DND-41 (cell line): Measurements from ENCODE around the gene TNFRSF14.

Experiments used
- ATAC-seq: fragments of 200-7000 bp; cut with Tn5 transposase; 3 replicates; pipeline ENCODE4 v1.9.1; 2021; ENCODE audit warnings: low read depth; ENCODE audit not compliant: insufficient read depth
- DNase-seq: peaks from one replicate; pipeline ENCODE4 v3.0.0-alpha.2; 2020
- H2AFZ ChIP-seq: 2 replicates; pipeline ENCODE4 v1.6.0; 2012; ENCODE audit warnings: low read depth, low read length
- H3K27ac ChIP-seq: 2 replicates; pipeline ENCODE4 v1.5.1; 2012; ENCODE audit warnings: low read length, inconsistent platforms
- H3K27me3 ChIP-seq: fragments of 200-600 bp; sonication (generic); 2 replicates; pipeline ENCODE4 v1.6.0; 2012; ENCODE audit warnings: low read length, mild to moderate bottlenecking, inconsistent platforms; ENCODE audit not compliant: insufficient read depth, poor library complexity
- H3K36me3 ChIP-seq: 2 replicates; pipeline ENCODE4 v1.5.1; 2012; ENCODE audit warnings: low read length, inconsistent platforms; ENCODE audit not compliant: insufficient read depth
- H3K4me1 ChIP-seq: 2 replicates; pipeline ENCODE4 v1.5.1; 2012; ENCODE audit warnings: mild to moderate bottlenecking, low read length; ENCODE audit not compliant: insufficient read depth
- H3K4me2 ChIP-seq: 2 replicates; pipeline ENCODE4 v1.6.0; 2012; ENCODE audit warnings: mild to moderate bottlenecking, moderate library complexity, low read length, inconsistent platforms; ENCODE audit not compliant: insufficient read depth
- H3K4me3 ChIP-seq, 2 experiments: fragments of 200-600 bp in 1 of 2; shearing (Covaris generic) in 1 of 2; 2 replicates each; pipeline ENCODE4 v1.5.1; 2012 to 2016; ENCODE audit warnings: inconsistent platforms in 2 of 2, low read length in 2 of 2, mild to moderate bottlenecking in 2 of 2, low read depth in 1 of 2, moderate library complexity in 1 of 2
- H3K79me2 ChIP-seq: 2 replicates; pipeline ENCODE4 v1.6.0; 2012; ENCODE audit warnings: low read length, inconsistent platforms; ENCODE audit not compliant: insufficient read depth
- H3K9ac ChIP-seq: 2 replicates; pipeline ENCODE4 v1.6.0; 2012; ENCODE audit warnings: low read depth, mild to moderate bottlenecking, inconsistent platforms, low read length, moderate library complexity
- H3K9me3 ChIP-seq: 2 replicates; pipeline ENCODE4 v1.5.1; 2012; ENCODE audit warnings: low read length, moderate library complexity, mild to moderate bottlenecking, inconsistent platforms; ENCODE audit not compliant: insufficient read depth, severe bottlenecking
- H4K20me1 ChIP-seq: 2 replicates; pipeline ENCODE4 v1.6.0; 2012; ENCODE audit warnings: low read length; ENCODE audit not compliant: insufficient read depth
- EZH2 ChIP-seq: IDR thresholded peaks from 3 replicates; pipeline ENCODE4 v1.6.1; 2012; ENCODE audit warnings: borderline replicate concordance, low read depth, mild to moderate bottlenecking, moderate library complexity, low read length, inconsistent platforms; ENCODE audit not compliant: severe bottlenecking
- TF ChIP-seq, protein P1 (sequence below): IDR thresholded peaks from 2 replicates; pipeline ENCODE4 v1.5.1; 2012; ENCODE audit warnings: borderline replicate concordance, low read length, moderate library complexity, mild to moderate bottlenecking; ENCODE audit not compliant: poor library complexity, severe bottlenecking; ENCODE audit errors: extremely low read depth

TNFRSF14 gene

DNA sequence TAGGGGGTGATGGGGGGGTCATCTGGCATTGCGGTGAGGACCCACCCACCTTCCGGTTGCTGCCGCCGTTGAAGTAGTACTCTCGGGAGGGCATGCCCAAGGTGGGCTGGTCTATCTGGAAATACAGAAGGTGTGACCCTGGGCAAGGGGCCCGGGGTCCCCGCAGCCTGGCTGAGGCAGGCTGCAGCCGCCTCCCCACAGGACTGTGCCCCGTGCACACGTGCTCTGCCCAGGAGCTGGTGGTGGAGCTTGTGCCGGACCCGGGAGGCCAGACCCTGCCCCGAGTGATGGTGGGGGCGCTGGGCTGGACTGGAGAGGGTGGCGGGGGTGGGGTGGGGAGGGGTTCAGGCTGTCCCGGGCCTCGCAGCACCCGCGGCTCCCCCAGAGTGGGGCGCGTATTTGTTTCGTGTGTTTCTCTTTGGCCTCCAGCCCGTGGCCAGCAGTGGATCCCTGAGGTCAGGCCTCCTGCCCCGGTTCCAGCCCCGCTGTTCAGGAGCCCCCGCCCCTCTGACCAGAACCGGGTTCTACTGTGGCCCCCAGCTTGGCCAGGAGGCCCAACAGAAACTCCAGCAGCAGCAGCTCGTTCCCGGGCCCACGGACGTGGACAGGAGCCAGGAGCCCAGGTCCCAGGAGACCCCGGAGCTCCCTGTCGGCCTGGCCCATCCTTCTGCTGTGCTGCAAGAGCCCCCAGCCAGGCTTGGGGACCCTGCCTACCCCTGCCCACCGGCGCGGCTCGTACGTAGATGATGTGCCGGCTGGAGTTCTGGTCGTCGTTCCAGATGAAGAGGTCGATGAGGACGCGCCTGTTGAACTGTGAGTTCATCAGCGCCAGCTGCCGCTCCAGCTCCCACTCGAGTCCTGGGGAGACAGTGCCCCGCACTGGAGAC lies 49.6 kb downstream of the TNFRSF14 start:
- no peak overlapping the region for H3K9ac ChIP-seq
- H3K9me3 ChIP-seq: no peaks in the 10 kb centered on the region
- no peak overlapping the region for H3K27ac ChIP-seq
- H4K20me1 ChIP-seq: no peaks in the 10 kb centered on the region
- H3K4me2 ChIP-seq: no peak overlapping the region
- H3K36me3 ChIP-seq: no peaks in the 10 kb centered on the region
- no peak overlapping the region for H3K4me3 ChIP-seq
- TF ChIP-seq, protein P1, sequence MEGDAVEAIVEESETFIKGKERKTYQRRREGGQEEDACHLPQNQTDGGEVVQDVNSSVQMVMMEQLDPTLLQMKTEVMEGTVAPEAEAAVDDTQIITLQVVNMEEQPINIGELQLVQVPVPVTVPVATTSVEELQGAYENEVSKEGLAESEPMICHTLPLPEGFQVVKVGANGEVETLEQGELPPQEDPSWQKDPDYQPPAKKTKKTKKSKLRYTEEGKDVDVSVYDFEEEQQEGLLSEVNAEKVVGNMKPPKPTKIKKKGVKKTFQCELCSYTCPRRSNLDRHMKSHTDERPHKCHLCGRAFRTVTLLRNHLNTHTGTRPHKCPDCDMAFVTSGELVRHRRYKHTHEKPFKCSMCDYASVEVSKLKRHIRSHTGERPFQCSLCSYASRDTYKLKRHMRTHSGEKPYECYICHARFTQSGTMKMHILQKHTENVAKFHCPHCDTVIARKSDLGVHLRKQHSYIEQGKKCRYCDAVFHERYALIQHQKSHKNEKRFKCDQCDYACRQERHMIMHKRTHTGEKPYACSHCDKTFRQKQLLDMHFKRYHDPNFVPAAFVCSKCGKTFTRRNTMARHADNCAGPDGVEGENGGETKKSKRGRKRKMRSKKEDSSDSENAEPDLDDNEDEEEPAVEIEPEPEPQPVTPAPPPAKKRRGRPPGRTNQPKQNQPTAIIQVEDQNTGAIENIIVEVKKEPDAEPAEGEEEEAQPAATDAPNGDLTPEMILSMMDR: no peak
- no peak for TF ChIP-seq EZH2
- H3K4me1 ChIP-seq: no peaks in the 10 kb centered on the region
- no peak for ATAC-seq
- H2AFZ ChIP-seq: no peak overlapping the region
- H3K79me2 ChIP-seq: no peaks in the 10 kb centered on the region
- H3K27me3 ChIP-seq: no peaks in the 10 kb centered on the region
- no peak for DNase-seq

DNA sequence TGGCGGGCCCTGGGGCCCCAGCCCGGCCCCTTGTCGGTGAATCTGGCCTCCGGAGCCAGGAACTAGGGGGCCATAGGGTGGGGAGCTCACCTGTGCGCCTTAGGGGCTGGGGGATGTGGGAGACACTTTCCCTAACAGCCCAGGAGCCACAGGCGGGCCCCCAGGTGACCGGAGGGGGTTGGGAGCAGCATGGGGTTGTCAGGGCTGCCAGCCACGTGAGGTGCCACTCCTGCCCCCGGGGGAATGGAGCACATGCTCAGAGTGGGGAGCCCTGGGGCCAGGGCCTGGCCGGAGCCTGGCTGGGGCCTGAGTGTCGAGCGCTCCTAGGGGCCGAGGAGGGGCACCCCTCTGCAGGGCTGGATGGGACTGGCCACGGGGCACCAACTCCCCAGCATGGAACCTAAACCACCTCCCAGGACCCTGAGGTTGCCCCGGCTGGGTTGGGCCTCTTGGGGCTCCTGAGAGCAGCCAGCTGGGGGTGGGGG lies 50.3 kb downstream of the TNFRSF14 start:
- H3K9me3 ChIP-seq: no peaks in the 10 kb centered on the region
- DNase-seq (no peak), ATAC-seq (no peak)
- H3K79me2 ChIP-seq: no peaks in the 10 kb centered on the region
- H3K36me3 ChIP-seq: no peaks in the 10 kb centered on the region
- no peak overlapping the region for H3K9ac ChIP-seq
- H3K27ac ChIP-seq: no peak overlapping the region
- H3K27me3 ChIP-seq: no peaks in the 10 kb centered on the region
- H2AFZ ChIP-seq: no peak overlapping the region
- no peak overlapping the region for H3K4me3 ChIP-seq
- no peaks in the 10 kb centered on the region for H4K20me1 ChIP-seq
- H3K4me2 ChIP-seq: no peak overlapping the region
- no peaks in the 10 kb centered on the region for H3K4me1 ChIP-seq
- TF ChIP-seq, protein P1: no peak
- TF ChIP-seq EZH2: no peak

DNA sequence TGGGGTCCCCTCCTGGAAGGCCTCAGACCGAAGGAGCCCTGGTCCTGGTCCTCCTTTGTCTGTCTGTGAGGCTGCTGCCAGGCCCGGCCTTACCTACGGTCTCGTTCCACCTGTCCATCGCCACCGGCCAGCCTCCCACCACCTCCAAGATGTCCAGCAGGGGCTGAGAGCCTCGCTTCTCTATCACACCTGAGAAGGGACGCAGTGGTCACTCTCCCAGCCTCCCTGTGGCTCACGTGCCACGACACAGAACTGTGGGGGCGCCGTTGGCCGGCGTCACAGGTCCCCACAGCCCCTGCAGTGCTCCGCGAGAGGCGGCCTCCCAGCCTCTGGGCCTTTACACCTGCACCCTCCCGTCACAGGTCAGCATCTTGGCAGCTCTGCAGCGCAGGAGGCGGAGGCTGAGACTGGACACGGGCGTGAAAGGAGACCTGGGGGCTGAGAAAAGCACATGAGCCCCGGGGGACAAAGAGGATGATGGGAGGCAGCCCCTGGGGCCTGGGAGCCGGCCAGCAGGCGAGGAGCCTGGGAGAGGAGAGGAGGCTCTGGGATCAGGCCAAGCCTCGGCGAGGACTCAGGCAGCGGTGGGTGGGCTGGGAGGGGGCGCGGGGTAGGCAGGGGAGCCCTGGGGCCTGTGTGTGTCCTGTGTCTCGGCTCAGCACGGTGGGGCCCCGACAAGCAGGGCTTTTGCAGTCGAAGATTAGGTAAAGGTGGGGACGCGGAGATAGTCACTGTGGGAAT lies 50.9 kb downstream of the TNFRSF14 start:
- Histone ChIP-seq H3K9me3 (no peaks in the 10 kb centered on the region), H3K79me2 (no peaks in the 10 kb centered on the region), H3K9ac (no peak overlapping the region), H3K4me1 (no peaks in the 10 kb centered on the region), H3K4me3 (no peak overlapping the region), H3K27ac (no peak overlapping the region), H2AFZ (no peak overlapping the region), H3K27me3 (no peaks in the 10 kb centered on the region), H3K4me2 (no peak overlapping the region), H3K36me3 (no peaks in the 10 kb centered on the region), H4K20me1 (no peaks in the 10 kb centered on the region)
- no peak for ATAC-seq
- DNase-seq: no peak
- TF ChIP-seq EZH2: no peak
- TF ChIP-seq, protein P1: no peak
